ENCODE data around the gene GPANK1.

The GPANK1 gene

DNA sequence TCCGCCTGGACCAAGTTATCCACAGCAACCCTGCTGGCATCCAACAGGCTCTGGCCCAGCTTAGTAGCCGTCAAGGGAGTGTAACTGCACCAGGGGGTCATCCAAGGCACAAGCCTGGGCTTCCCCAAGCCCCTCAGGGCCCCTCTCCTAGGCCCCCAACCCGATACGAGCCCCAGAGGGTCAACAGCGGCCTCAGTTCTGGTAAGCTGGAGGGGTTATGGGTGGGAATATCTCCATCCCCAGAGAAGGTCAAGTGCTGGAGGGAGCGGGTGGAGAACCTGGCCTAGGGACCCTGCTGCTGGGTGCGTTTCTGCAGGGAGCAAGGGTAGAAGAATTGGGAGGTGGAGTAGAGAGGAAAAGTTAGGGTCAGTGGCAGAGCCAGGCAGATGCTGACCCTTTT lies 31.4 kb downstream of the GPANK1 start:
- TF ChIP-seq EZH2phosphoT487 (IDR thresholded peaks at IDR 0.05; ENCODE audit: borderline replicate concordance) = no peak
- TF ChIP-seq, protein P1, sequence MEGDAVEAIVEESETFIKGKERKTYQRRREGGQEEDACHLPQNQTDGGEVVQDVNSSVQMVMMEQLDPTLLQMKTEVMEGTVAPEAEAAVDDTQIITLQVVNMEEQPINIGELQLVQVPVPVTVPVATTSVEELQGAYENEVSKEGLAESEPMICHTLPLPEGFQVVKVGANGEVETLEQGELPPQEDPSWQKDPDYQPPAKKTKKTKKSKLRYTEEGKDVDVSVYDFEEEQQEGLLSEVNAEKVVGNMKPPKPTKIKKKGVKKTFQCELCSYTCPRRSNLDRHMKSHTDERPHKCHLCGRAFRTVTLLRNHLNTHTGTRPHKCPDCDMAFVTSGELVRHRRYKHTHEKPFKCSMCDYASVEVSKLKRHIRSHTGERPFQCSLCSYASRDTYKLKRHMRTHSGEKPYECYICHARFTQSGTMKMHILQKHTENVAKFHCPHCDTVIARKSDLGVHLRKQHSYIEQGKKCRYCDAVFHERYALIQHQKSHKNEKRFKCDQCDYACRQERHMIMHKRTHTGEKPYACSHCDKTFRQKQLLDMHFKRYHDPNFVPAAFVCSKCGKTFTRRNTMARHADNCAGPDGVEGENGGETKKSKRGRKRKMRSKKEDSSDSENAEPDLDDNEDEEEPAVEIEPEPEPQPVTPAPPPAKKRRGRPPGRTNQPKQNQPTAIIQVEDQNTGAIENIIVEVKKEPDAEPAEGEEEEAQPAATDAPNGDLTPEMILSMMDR (conservative IDR thresholded peaks at IDR 0.05; ENCODE audit: low read length) = no peak
- no peaks in the 10 kb centered on the region for H3K27me3 ChIP-seq (ENCODE audit: insufficient read depth, low read length, poor library complexity, severe bottlenecking)
- no peaks in the 10 kb centered on the region for H3K9me2 ChIP-seq (replicated peaks; ENCODE audit: low read depth, low read length)
- no peak overlapping the region for H3K4me2 ChIP-seq (ENCODE audit: low read depth, low read length, poor library complexity, severe bottlenecking)
- H3K9ac ChIP-seq (ENCODE audit: low read depth, low read length, poor library complexity, severe bottlenecking) = no peak overlapping the region
- peaks cover 71% of the 10 kb centered on the region for H4K20me1 ChIP-seq (ENCODE audit: insufficient read depth, low read length, poor library complexity, severe bottlenecking)
- peaks cover 95% of the 10 kb centered on the region for H3K36me3 ChIP-seq (ENCODE audit: insufficient read depth, low read length)
- H2AFZ ChIP-seq (ENCODE audit: low read length) = no peak overlapping the region
- peaks cover 13% of the 10 kb centered on the region; the same call in 1 of the 2 replicates for H3F3A ChIP-seq (ENCODE audit: low read depth)
- H3K4me3 ChIP-seq (ENCODE audit: low read length, poor library complexity, severe bottlenecking) = no peak overlapping the region
- no peaks in the 10 kb centered on the region for H3K9me3 ChIP-seq (ENCODE audit: insufficient read depth, low read depth, low read length)
- peaks cover 60% of the 10 kb centered on the region for H3K79me2 ChIP-seq (ENCODE audit: insufficient read depth, low read length)
- peaks cover 6% of the 10 kb centered on the region for H3K4me1 ChIP-seq (ENCODE audit: insufficient read depth, low read length, poor library complexity, severe bottlenecking)

DNA sequence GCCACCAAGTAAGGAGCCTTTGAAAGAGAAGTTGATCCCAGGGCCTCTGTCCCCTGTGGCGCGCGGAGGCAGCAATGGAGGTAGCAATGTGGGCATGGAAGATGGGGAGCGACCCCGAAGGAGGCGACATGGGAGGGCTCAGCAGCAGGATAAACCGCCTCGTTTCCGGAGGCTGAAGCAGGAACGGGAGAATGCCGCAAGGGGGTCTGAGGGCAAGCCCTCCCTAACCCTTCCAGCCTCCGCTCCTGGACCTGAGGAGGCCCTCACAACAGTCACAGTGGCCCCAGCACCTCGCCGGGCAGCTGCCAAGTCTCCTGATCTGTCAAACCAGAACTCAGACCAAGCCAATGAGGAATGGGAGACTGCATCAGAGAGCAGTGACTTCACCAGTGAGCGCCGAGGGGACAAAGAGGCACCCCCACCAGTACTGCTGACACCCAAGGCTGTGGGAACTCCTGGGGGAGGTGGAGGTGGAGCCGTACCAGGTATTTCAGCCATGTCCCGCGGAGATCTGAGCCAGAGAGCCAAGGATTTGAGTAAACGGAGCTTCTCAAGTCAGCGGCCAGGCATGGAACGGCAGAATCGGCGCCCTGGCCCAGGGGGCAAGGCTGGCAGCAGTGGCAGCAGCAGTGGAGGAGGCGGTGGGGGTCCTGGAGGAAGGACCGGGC lies 32.4 kb downstream of the GPANK1 start:
- H3F3A ChIP-seq (ENCODE audit: low read depth) = 0 out of 2 replicates have a peak, but pooled peaks cover 5% of the 10 kb centered on the region
- H3K36me3 ChIP-seq (ENCODE audit: insufficient read depth, low read length) = peaks cover 99% of the 10 kb centered on the region
- TF ChIP-seq, protein P1 (conservative IDR thresholded peaks at IDR 0.05; ENCODE audit: low read length) = no peak
- TF ChIP-seq EZH2phosphoT487 (IDR thresholded peaks at IDR 0.05; ENCODE audit: borderline replicate concordance) = no peak
- H4K20me1 ChIP-seq (ENCODE audit: insufficient read depth, low read length, poor library complexity, severe bottlenecking) = peaks cover 78% of the 10 kb centered on the region
- peaks cover 11% of the 10 kb centered on the region for H3K4me1 ChIP-seq (ENCODE audit: insufficient read depth, low read length, poor library complexity, severe bottlenecking)
- no peak overlapping the region for H3K4me3 ChIP-seq (ENCODE audit: low read length, poor library complexity, severe bottlenecking)
- H3K79me2 ChIP-seq (ENCODE audit: insufficient read depth, low read length) = peaks cover 71% of the 10 kb centered on the region
- H2AFZ ChIP-seq (ENCODE audit: low read length) = no peak overlapping the region
- no peaks in the 10 kb centered on the region for H3K9me2 ChIP-seq (replicated peaks; ENCODE audit: low read depth, low read length)
- peak overlapping the region; percentile 18 for H3K4me2 ChIP-seq (ENCODE audit: low read depth, low read length, poor library complexity, severe bottlenecking)
- no peaks in the 10 kb centered on the region for H3K27me3 ChIP-seq (ENCODE audit: insufficient read depth, low read length, poor library complexity, severe bottlenecking)
- no peaks in the 10 kb centered on the region for H3K9me3 ChIP-seq (ENCODE audit: insufficient read depth, low read depth, low read length)
- no peak overlapping the region for H3K9ac ChIP-seq (ENCODE audit: low read depth, low read length, poor library complexity, severe bottlenecking)

DNA sequence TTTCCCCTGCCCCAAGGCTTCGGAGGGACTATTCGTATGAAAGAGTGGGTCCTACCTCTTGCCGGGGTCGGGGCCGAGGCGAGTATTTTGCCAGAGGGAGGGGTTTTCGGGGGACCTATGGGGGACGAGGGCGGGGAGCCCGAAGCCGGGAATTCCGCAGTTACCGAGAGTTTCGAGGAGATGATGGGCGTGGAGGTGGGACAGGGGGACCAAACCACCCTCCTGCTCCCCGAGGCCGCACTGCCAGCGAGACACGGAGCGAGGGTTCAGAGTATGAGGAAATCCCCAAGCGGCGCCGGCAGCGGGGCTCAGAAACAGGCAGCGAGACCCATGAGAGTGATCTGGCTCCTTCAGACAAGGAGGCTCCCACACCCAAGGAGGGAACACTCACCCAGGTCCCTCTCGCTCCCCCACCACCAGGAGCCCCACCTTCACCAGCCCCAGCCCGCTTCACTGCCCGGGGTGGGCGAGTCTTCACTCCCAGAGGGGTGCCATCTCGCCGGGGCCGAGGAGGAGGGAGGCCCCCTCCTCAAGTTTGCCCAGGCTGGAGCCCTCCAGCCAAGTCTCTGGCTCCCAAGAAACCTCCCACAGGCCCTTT lies 33.0 kb downstream of the GPANK1 start:
- no peak overlapping the region for H3K4me3 ChIP-seq (ENCODE audit: low read length, poor library complexity, severe bottlenecking)
- H2AFZ ChIP-seq (ENCODE audit: low read length) = no peak overlapping the region
- TF ChIP-seq, protein P1 (conservative IDR thresholded peaks at IDR 0.05; ENCODE audit: low read length) = no peak
- H3K9ac ChIP-seq (ENCODE audit: low read depth, low read length, poor library complexity, severe bottlenecking) = no peak overlapping the region
- H3K4me1 ChIP-seq (ENCODE audit: insufficient read depth, low read length, poor library complexity, severe bottlenecking) = peaks cover 11% of the 10 kb centered on the region
- no peaks in the 10 kb centered on the region for H3K9me2 ChIP-seq (replicated peaks; ENCODE audit: low read depth, low read length)
- H3K4me2 ChIP-seq (ENCODE audit: low read depth, low read length, poor library complexity, severe bottlenecking) = no peak overlapping the region
- H3K27me3 ChIP-seq (ENCODE audit: insufficient read depth, low read length, poor library complexity, severe bottlenecking) = no peaks in the 10 kb centered on the region
- H3K9me3 ChIP-seq (ENCODE audit: insufficient read depth, low read depth, low read length) = no peaks in the 10 kb centered on the region
- H3K79me2 ChIP-seq (ENCODE audit: insufficient read depth, low read length) = peaks cover 77% of the 10 kb centered on the region
- peaks cover 84% of the 10 kb centered on the region for H4K20me1 ChIP-seq (ENCODE audit: insufficient read depth, low read length, poor library complexity, severe bottlenecking)
- 0 out of 2 replicates have a peak, but pooled peaks cover 2% of the 10 kb centered on the region for H3F3A ChIP-seq (ENCODE audit: low read depth)
- peaks cover 99% of the 10 kb centered on the region for H3K36me3 ChIP-seq (ENCODE audit: insufficient read depth, low read length)

All from Loucy (cell line).